ENCODE results near the gene MAMDC2.
"Not testable (repeated sequence)": the region's sequence is repeated elsewhere in the genome, so short reads cannot be mapped to it uniquely, and the experiment has no call there.

Gene MAMDC2

DNA sequence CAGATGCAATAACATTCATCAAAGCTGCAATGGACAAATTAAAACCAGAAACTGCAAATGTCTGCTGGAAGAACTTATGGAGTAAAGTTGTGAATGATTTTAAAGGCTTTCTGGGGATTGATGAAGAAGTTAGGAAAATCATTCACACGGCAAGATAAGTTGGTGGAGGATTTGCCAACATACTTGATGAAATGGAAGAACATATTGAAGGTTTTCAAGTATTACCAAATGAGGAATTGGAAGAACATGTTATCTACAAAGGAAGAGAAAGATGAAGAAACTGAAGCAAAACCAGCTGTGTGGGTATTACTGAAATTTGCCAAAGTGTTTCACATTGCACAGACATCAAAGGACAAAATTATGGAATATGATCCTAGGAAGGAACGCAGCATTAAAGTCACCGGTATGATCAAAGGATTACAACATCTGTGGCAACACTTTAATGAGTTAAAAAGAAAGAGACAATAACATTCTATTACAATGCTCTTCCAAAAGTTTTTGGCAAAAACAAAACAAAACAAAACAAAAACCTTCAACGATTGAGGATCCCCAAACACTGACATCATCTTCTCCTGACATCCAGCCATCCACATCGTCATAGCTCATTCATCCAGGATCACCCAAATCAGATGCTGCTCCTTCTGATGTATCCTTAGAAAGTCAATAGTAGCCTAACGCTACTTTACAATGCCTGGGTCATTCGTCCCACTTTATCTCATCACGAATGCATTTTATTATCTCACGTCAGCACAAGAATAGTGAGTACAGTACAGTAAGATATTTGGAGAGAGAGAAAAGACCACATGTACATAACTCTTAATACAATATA, 153.8 kb downstream of the MAMDC2 start:
- no peaks in the 10 kb centered on the region for H3K4me1 ChIP-seq (ENCODE audit: control insufficient read depth, insufficient read depth, low read length, poor library complexity, severe bottlenecking)
- no peak for DNase-seq
- no peak overlapping the region for H3K27ac ChIP-seq (ENCODE audit: insufficient read depth, low read length, poor library complexity, severe bottlenecking)
- no peak overlapping the region for H3K4me3 ChIP-seq (ENCODE audit: insufficient read depth, low read depth, low read length, poor library complexity, severe bottlenecking)
- no peaks in the 10 kb centered on the region for H3K9me3 ChIP-seq (ENCODE audit: control insufficient read depth, low read length)
- H3K36me3 ChIP-seq (ENCODE audit: control insufficient read depth, insufficient read depth, low read length) = no peaks in the 10 kb centered on the region
- H3K27me3 ChIP-seq (replicated peaks; ENCODE audit: control insufficient read depth, insufficient read depth, low read length, poor library complexity, severe bottlenecking) = no peaks in the 10 kb centered on the region

DNA sequence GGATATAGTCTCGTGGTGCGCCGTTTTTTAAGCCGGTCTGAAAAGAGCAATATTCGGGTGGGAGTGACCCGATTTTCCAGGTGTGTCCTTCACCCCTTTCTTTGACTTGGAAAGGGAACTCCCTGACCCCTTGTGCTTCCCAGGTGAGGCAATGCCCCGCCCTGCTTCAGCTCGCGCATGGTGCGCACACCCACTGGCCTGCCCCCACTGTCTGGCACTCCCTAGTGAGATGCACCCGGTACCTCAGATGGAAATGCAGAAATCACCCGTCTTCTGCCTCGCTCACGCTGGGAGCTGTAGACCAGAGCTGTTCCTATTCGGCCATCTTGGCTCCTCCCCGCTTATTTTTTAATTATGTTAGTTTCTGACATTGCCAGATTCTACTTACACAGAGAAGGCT, 161.1 kb downstream of the MAMDC2 start:
- H3K4me1 ChIP-seq (ENCODE audit: control insufficient read depth, insufficient read depth, low read length, poor library complexity, severe bottlenecking); H3K9me3 ChIP-seq (ENCODE audit: control insufficient read depth, low read length); H3K27ac ChIP-seq (ENCODE audit: insufficient read depth, low read length, poor library complexity, severe bottlenecking); H3K4me3 ChIP-seq (ENCODE audit: insufficient read depth, low read depth, low read length, poor library complexity, severe bottlenecking); DNase-seq; H3K27me3 ChIP-seq (replicated peaks; ENCODE audit: control insufficient read depth, insufficient read depth, low read length, poor library complexity, severe bottlenecking); H3K36me3 ChIP-seq (ENCODE audit: control insufficient read depth, insufficient read depth, low read length): not testable (repeated sequence)

DNA sequence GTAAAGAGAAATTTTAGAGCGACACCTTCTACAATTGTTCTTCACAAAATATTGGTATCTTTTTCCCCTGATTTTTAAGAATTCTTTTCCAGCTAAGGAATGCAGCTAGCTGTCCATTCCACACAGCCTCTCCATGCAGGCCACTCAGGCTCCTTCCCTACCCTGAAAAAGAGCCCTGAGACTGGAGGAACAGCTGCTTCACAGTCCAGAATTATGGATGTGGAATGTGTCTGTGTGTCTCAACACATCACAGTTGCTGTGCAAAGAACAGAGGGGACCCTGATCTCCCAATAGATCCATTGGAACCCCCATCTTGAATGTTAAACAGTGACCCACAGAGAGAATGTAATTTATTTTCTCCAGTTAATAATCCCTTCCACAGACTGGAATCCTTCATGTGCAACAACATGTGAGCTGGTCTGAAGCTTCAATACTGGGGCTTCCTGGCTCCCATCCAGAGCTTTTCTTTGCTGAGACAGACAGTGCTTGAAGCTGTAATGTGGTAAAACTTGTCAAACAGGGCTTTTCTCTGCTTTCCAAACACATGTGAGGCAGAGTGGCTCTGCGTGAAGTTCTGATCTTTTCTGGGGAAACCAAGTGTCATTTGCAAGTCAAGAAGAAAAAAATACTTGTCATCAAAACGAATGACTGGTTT, 161.8 kb downstream of the MAMDC2 start:
- H3K4me1 ChIP-seq (ENCODE audit: control insufficient read depth, insufficient read depth, low read length, poor library complexity, severe bottlenecking) = no peaks in the 10 kb centered on the region
- no peaks in the 10 kb centered on the region for H3K27me3 ChIP-seq (replicated peaks; ENCODE audit: control insufficient read depth, insufficient read depth, low read length, poor library complexity, severe bottlenecking)
- no peak for DNase-seq
- no peak overlapping the region for H3K27ac ChIP-seq (ENCODE audit: insufficient read depth, low read length, poor library complexity, severe bottlenecking)
- no peaks in the 10 kb centered on the region for H3K9me3 ChIP-seq (ENCODE audit: control insufficient read depth, low read length)
- no peaks in the 10 kb centered on the region for H3K36me3 ChIP-seq (ENCODE audit: control insufficient read depth, insufficient read depth, low read length)
- no peak overlapping the region for H3K4me3 ChIP-seq (ENCODE audit: insufficient read depth, low read depth, low read length, poor library complexity, severe bottlenecking)

DNA sequence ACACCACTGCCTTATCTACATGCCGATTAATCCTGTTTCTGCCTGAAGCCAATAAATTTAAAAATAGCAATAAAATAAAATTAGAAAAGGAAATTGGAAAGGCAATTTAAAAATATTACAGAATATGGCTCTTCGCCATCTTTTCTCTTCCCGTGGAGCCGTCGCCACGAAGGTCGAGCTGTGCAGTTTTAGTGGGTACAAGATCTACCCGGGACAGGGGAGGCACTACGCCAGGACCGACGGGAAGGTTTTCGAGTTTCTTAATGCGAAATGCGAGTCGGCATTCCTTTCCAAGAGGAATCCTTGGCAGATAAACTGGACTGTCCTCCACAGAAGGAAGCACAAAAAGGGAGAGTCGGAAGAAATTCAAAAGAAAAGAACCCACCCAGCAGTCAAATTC, 173.4 kb downstream of the MAMDC2 start:
- no peaks in the 10 kb centered on the region for H3K4me1 ChIP-seq (ENCODE audit: control insufficient read depth, insufficient read depth, low read length, poor library complexity, severe bottlenecking)
- no peaks in the 10 kb centered on the region for H3K27me3 ChIP-seq (replicated peaks; ENCODE audit: control insufficient read depth, insufficient read depth, low read length, poor library complexity, severe bottlenecking)
- H3K36me3 ChIP-seq (ENCODE audit: control insufficient read depth, insufficient read depth, low read length) = no peaks in the 10 kb centered on the region
- no peak overlapping the region for H3K4me3 ChIP-seq (ENCODE audit: insufficient read depth, low read depth, low read length, poor library complexity, severe bottlenecking)
- H3K9me3 ChIP-seq (ENCODE audit: control insufficient read depth, low read length) = no peaks in the 10 kb centered on the region
- no peak overlapping the region for H3K27ac ChIP-seq (ENCODE audit: insufficient read depth, low read length, poor library complexity, severe bottlenecking)
- DNase-seq = no peak

DNA sequence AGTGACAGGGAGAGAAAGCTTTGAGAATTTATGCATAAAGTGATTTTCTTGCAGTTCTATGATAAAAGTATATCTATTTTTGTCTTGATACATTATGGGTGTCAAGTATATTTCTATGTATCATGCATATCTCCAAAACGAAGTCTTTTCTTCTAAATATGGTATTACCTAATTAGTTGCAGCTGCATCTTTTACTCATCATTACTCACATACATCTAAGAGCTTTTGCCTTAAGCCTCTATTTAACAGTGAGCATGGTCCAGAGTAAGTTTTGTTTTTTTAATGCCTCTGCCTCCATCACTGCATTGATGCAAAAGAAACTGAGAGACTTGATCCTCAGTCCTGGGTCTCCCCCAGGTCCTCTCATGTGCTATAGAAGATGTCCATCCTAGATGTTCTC, 175.1 kb downstream of the MAMDC2 start:
- Histone ChIP-seq H3K27me3 (replicated peaks; ENCODE audit: control insufficient read depth, insufficient read depth, low read length, poor library complexity, severe bottlenecking) (no peaks in the 10 kb centered on the region), H3K36me3 (ENCODE audit: control insufficient read depth, insufficient read depth, low read length) (no peaks in the 10 kb centered on the region), H3K9me3 (ENCODE audit: control insufficient read depth, low read length) (no peaks in the 10 kb centered on the region), H3K4me1 (ENCODE audit: control insufficient read depth, insufficient read depth, low read length, poor library complexity, severe bottlenecking) (no peaks in the 10 kb centered on the region), H3K27ac (ENCODE audit: insufficient read depth, low read length, poor library complexity, severe bottlenecking) (no peak overlapping the region), H3K4me3 (ENCODE audit: insufficient read depth, low read depth, low read length, poor library complexity, severe bottlenecking) (no peak overlapping the region)
- no peak for DNase-seq

DNA sequence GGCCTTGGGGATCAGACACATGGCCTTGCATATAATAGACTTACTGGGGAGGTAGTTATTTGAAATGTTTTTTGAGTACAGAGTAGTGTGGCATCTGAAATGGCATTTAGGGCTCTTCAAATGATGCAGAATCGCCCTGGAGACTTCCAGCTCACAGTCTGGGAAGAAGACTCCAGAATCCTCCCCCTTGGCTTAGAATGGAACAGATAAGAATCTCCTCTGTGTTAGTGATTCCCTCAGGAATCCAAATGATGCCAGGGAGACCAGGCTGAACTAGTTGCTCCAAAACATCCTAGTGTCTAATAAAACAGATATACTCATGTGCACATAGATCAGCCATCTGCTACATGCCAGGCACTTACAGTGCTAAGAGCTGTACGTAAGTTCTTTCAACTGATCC, 176.6 kb downstream of the MAMDC2 start:
- no peaks in the 10 kb centered on the region for H3K9me3 ChIP-seq (ENCODE audit: control insufficient read depth, low read length)
- H3K27ac ChIP-seq (ENCODE audit: insufficient read depth, low read length, poor library complexity, severe bottlenecking) = no peak overlapping the region
- no peak for DNase-seq
- H3K4me1 ChIP-seq (ENCODE audit: control insufficient read depth, insufficient read depth, low read length, poor library complexity, severe bottlenecking) = no peaks in the 10 kb centered on the region
- no peaks in the 10 kb centered on the region for H3K27me3 ChIP-seq (replicated peaks; ENCODE audit: control insufficient read depth, insufficient read depth, low read length, poor library complexity, severe bottlenecking)
- H3K36me3 ChIP-seq (ENCODE audit: control insufficient read depth, insufficient read depth, low read length) = no peaks in the 10 kb centered on the region
- no peak overlapping the region for H3K4me3 ChIP-seq (ENCODE audit: insufficient read depth, low read depth, low read length, poor library complexity, severe bottlenecking)

DNA sequence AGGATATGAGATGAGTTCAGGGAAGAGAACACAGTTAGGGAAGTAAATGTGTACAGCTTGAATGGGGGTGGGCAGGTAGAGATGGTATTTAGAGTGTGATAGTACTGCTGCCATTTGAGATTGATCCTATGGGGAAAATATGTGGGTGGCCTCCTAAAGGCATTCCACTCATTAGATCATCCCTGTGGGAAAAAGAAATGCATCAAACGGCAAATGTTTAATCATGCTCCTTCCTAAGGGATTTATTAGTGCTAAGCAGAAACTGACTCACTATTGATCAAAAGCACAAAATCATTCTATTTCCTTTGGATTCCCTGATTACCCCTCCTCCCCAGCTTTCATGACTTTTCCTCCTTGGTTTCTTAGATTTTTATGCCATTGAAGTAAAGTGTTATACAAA, 178.7 kb downstream of the MAMDC2 start:
- no peak overlapping the region for H3K4me3 ChIP-seq (ENCODE audit: insufficient read depth, low read depth, low read length, poor library complexity, severe bottlenecking)

DNA sequence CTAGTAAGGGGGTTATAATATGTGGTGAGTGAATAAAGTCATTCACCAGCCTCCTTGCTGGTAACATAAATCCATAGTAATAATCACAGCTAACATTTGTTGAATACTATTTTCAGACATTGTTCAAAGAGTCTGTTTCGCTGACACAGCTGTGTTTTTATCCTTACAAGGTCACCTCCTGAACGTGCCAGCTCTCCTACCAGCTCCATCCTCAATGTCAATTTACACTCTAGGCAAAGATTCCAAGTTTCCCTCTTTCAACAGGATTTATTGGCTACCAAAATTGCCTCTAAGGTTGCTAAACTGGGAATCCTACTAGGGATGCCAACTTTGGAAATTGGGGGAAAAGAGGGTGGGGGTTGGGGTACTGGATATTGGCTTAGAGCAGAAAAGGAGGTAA, 184.5 kb downstream of the MAMDC2 start:
- Histone ChIP-seq H3K27me3 (replicated peaks; ENCODE audit: control insufficient read depth, insufficient read depth, low read length, poor library complexity, severe bottlenecking) (peaks cover 3% of the 10 kb centered on the region), H3K27ac (ENCODE audit: insufficient read depth, low read length, poor library complexity, severe bottlenecking) (no peak overlapping the region), H3K4me3 (ENCODE audit: insufficient read depth, low read depth, low read length, poor library complexity, severe bottlenecking) (no peak overlapping the region), H3K9me3 (ENCODE audit: control insufficient read depth, low read length) (no peaks in the 10 kb centered on the region), H3K36me3 (ENCODE audit: control insufficient read depth, insufficient read depth, low read length) (no peaks in the 10 kb centered on the region), H3K4me1 (ENCODE audit: control insufficient read depth, insufficient read depth, low read length, poor library complexity, severe bottlenecking) (no peaks in the 10 kb centered on the region)
- DNase-seq = no peak

More for the DNA sequence above, 178.7 kb downstream of the MAMDC2 start:
- Histone ChIP-seq H3K9me3 (ENCODE audit: control insufficient read depth, low read length) (no peaks in the 10 kb centered on the region), H3K4me1 (ENCODE audit: control insufficient read depth, insufficient read depth, low read length, poor library complexity, severe bottlenecking) (no peaks in the 10 kb centered on the region), H3K27me3 (replicated peaks; ENCODE audit: control insufficient read depth, insufficient read depth, low read length, poor library complexity, severe bottlenecking) (no peaks in the 10 kb centered on the region), H3K36me3 (ENCODE audit: control insufficient read depth, insufficient read depth, low read length) (no peaks in the 10 kb centered on the region), H3K27ac (ENCODE audit: insufficient read depth, low read length, poor library complexity, severe bottlenecking) (no peak overlapping the region)
- DNase-seq = no peak

DNA sequence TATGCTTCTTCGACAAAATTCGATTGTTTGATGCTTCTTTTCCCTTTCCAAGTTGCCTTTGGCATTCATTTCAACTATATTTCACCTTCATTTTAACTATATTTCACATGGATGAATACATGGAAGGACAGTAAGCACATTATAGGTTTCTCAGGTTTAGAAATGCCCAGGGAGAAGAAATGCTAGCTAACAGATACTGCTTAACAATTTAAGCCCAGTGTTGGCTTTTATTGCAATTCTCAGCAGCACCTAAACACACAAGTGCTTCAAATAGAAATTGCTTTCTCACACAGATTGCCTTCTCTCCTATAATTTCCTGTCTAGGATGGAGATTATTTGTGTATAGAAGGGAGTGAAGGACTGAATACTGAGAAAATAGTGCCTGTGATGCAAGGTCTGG, 185.0 kb downstream of the MAMDC2 start:
- Histone ChIP-seq H3K27ac (ENCODE audit: insufficient read depth, low read length, poor library complexity, severe bottlenecking) (no peak overlapping the region), H3K27me3 (replicated peaks; ENCODE audit: control insufficient read depth, insufficient read depth, low read length, poor library complexity, severe bottlenecking) (peaks cover 3% of the 10 kb centered on the region), H3K4me3 (ENCODE audit: insufficient read depth, low read depth, low read length, poor library complexity, severe bottlenecking) (no peak overlapping the region), H3K36me3 (ENCODE audit: control insufficient read depth, insufficient read depth, low read length) (no peaks in the 10 kb centered on the region), H3K4me1 (ENCODE audit: control insufficient read depth, insufficient read depth, low read length, poor library complexity, severe bottlenecking) (no peaks in the 10 kb centered on the region), H3K9me3 (ENCODE audit: control insufficient read depth, low read length) (no peaks in the 10 kb centered on the region)
- DNase-seq = no peak

DNA sequence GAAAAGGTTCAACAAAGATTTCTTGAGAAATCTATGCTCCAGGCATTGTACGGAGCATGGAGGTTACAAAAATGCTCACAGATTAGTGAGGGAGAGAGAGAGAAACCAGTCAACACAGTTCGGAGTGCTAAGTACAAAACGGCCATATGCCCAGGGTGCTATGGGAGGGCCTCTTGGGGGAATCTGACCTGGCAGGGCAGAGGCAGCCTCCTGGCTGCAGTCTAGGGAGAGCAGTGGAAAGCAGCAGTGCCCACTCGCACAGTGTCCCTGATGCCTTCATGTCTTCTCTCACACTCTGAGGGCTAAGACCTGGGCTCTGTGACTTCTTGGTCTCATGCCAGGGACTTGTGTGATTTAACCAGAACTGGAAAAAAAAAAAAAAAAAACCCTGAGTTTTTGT, 185.4 kb downstream of the MAMDC2 start:
- Histone ChIP-seq H3K27ac (ENCODE audit: insufficient read depth, low read length, poor library complexity, severe bottlenecking) (no peak overlapping the region), H3K27me3 (replicated peaks; ENCODE audit: control insufficient read depth, insufficient read depth, low read length, poor library complexity, severe bottlenecking) (peaks cover 3% of the 10 kb centered on the region), H3K9me3 (ENCODE audit: control insufficient read depth, low read length) (no peaks in the 10 kb centered on the region), H3K4me1 (ENCODE audit: control insufficient read depth, insufficient read depth, low read length, poor library complexity, severe bottlenecking) (no peaks in the 10 kb centered on the region), H3K4me3 (ENCODE audit: insufficient read depth, low read depth, low read length, poor library complexity, severe bottlenecking) (no peak overlapping the region), H3K36me3 (ENCODE audit: control insufficient read depth, insufficient read depth, low read length) (no peaks in the 10 kb centered on the region)
- no peak for DNase-seq

Measured in effector memory CD4-positive, alpha-beta T cell (primary cell).